IMR-90 (cell line): Measurements from ENCODE around the gene CGA. TPM values are rescaled to one million over a fixed set of nuclear protein-coding genes. Genes with fewer than 3 reads are reported as not detected.

ENCODE experiments used
- ATAC-seq: fragments of 200-7000 bp; cut with Tn5 transposase; 2 replicates; pipeline ENCODE4 v1.9.1; 2020; ENCODE audit warnings: low read depth, mild to moderate bottlenecking, moderate library complexity
- BruUV-seq: library from RNA; stranded (reverse); fragments of 400-500 nt; replicated peaks from 2 replicates; lab custom pipeline; 2021; lab: Mats Ljungman, UMichigan
- CTCF ChIA-PET: fragments of 300-600 bp; formaldehyde crosslinking; extraction: SDS; loops from one replicate; lab custom pipeline; 2021; ENCODE audit warnings: antibody characterized with exemption; lab: Yijun Ruan, JAX
- POLR2A ChIA-PET: fragments of 300-600 bp; sonication (Branson Sonifier 250); formaldehyde crosslinking; loops from one replicate; lab custom pipeline; 2022; ENCODE audit warnings: antibody characterized with exemption; ENCODE audit not compliant: unreplicated experiment; lab: Charles Lee
- DNase-seq: peaks from one replicate; pipeline ENCODE4 v3.0.0; 2013
- H2AFZ ChIP-seq: replicated peaks from 2 replicates; pipeline ENCODE3; 2013; ENCODE audit warnings: low read length, mild to moderate bottlenecking; ENCODE audit not compliant: poor library complexity
- H2AK5ac ChIP-seq: 2 replicates; pipeline ENCODE4 v1.6.1; 2013; ENCODE audit warnings: low read depth, low read length, inconsistent platforms
- H2AK9ac ChIP-seq: replicated peaks from 2 replicates; pipeline ENCODE3; 2013; ENCODE audit warnings: mild to moderate bottlenecking, low read depth, low read length, moderate library complexity; ENCODE audit not compliant: poor library complexity
- H2BK120ac ChIP-seq: 2 replicates; pipeline ENCODE4 v1.6.1; 2013; ENCODE audit warnings: low read depth, low read length, inconsistent platforms
- H2BK15ac ChIP-seq: 3 replicates; pipeline ENCODE4 v1.6.1; 2013; ENCODE audit warnings: low read depth, low read length, inconsistent platforms
- H2BK20ac ChIP-seq: 2 replicates; pipeline ENCODE4 v1.6.1; 2013; ENCODE audit warnings: low read depth, mild to moderate bottlenecking, inconsistent platforms, low read length, moderate library complexity
- H2BK5ac ChIP-seq: 2 replicates; pipeline ENCODE4 v1.6.1; 2013; ENCODE audit warnings: mild to moderate bottlenecking, low read depth, low read length, inconsistent platforms; ENCODE audit not compliant: poor library complexity, severe bottlenecking
- H3K14ac ChIP-seq: replicated peaks from 2 replicates; pipeline ENCODE4 v1.6.1; 2013; ENCODE audit warnings: low read depth, low read length, inconsistent platforms
- H3K18ac ChIP-seq: 2 replicates; pipeline ENCODE4 v1.6.1; 2013; ENCODE audit warnings: low read depth, low read length, control low read depth
- H3K23ac ChIP-seq: 2 replicates; pipeline ENCODE4 v1.6.1; 2013; ENCODE audit warnings: low read depth, low read length, inconsistent platforms
- H3K27ac ChIP-seq: 2 replicates; pipeline ENCODE4 v1.5.1; 2013; ENCODE audit warnings: mild to moderate bottlenecking, control low read depth, low read length; ENCODE audit not compliant: insufficient read depth
- H3K27me3 ChIP-seq: 2 replicates; pipeline ENCODE4 v1.6.1; 2013; ENCODE audit warnings: low read length; ENCODE audit not compliant: control insufficient read depth, insufficient read depth
- H3K36me3 ChIP-seq: 2 replicates; pipeline ENCODE4 v1.6.1; 2013; ENCODE audit warnings: low read length, mixed read lengths; ENCODE audit not compliant: control insufficient read depth, insufficient read depth
- H3K4ac ChIP-seq: 2 replicates; pipeline ENCODE4 v1.6.1; 2013; ENCODE audit warnings: low read depth, low read length, inconsistent platforms
- H3K4me1 ChIP-seq: 2 replicates; pipeline ENCODE4 v1.6.1; 2013; ENCODE audit warnings: low read length, mixed read lengths; ENCODE audit not compliant: control insufficient read depth, insufficient read depth
- H3K4me2 ChIP-seq: 2 replicates; pipeline ENCODE4 v1.6.1; 2013; ENCODE audit warnings: low read depth, mild to moderate bottlenecking, control low read depth, low read length, moderate library complexity
- H3K4me3 ChIP-seq: 2 replicates; pipeline ENCODE4 v1.5.1; 2013; ENCODE audit warnings: low read depth, mild to moderate bottlenecking, control low read depth, low read length, moderate library complexity; ENCODE audit not compliant: insufficient read depth
- H3K56ac ChIP-seq: 2 replicates; pipeline ENCODE4 v1.6.1; 2013; ENCODE audit warnings: low read length, inconsistent platforms; ENCODE audit not compliant: insufficient read depth; ENCODE audit errors: extremely low read depth
- H3K79me1 ChIP-seq, 2 experiments: 2 replicates each; pipeline ENCODE4 v1.6.1; 2013; ENCODE audit warnings: low read length in 2 of 2, inconsistent platforms in 1 of 2, low read depth in 1 of 2
- H3K9ac ChIP-seq: 2 replicates; pipeline ENCODE4 v1.6.1; 2013; ENCODE audit warnings: low read depth, low read length, control low read depth
- H3K9me1 ChIP-seq: 2 replicates; pipeline ENCODE4 v1.6.1; 2013; ENCODE audit warnings: low read length, inconsistent platforms; ENCODE audit not compliant: insufficient read depth
- H3K9me3 ChIP-seq: 2 replicates; pipeline ENCODE4 v1.6.1; 2013; ENCODE audit warnings: low read length; ENCODE audit not compliant: control insufficient read depth, insufficient read depth
- H4K20me1 ChIP-seq: 2 replicates; pipeline ENCODE4 v1.6.1; 2013; ENCODE audit warnings: low read length, inconsistent platforms; ENCODE audit not compliant: insufficient read depth
- H4K5ac ChIP-seq: 2 replicates; pipeline ENCODE4 v1.6.1; 2013; ENCODE audit warnings: mild to moderate bottlenecking, low read depth, low read length, control low read depth
- H4K8ac ChIP-seq, 2 experiments: 2 replicates each; pipeline ENCODE4 v1.6.1; 2013; ENCODE audit warnings: low read depth in 2 of 2, low read length in 2 of 2, control low read depth in 1 of 2, inconsistent platforms in 1 of 2
- H4K91ac ChIP-seq: 2 replicates; pipeline ENCODE4 v1.6.1; 2013; ENCODE audit warnings: low read depth, low read length, inconsistent platforms; ENCODE audit not compliant: insufficient read depth
- BHLHE40 ChIP-seq: fragments of 150-350 bp; IDR thresholded peaks from 2 replicates; pipeline ENCODE4 v1.6.1; 2016; ENCODE audit warnings: mild to moderate bottlenecking, low read depth, low read length
- CEBPB ChIP-seq: IDR thresholded peaks from 2 replicates; pipeline ENCODE4 v1.6.1; 2012; ENCODE audit warnings: low read depth, low read length, improper control_type of control experiment
- CHD1 ChIP-seq: IDR thresholded peaks from 2 replicates; pipeline ENCODE4 v1.6.1; 2012; ENCODE audit warnings: low read depth, low read length, improper control_type of control experiment
- CTCF ChIP-seq: conservative IDR thresholded peaks from 2 replicates; pipeline ENCODE4 v1.5.1; 2012; ENCODE audit warnings: mild to moderate bottlenecking, low read depth, low read length, improper control_type of control experiment
- ELK1 ChIP-seq: fragments of 150-350 bp; IDR thresholded peaks from 2 replicates; pipeline ENCODE4 v1.6.1; 2016; ENCODE audit warnings: low read depth, mild to moderate bottlenecking, low read length, moderate library complexity, borderline replicate concordance
- FOS ChIP-seq: fragments of 150-350 bp; IDR thresholded peaks from 2 replicates; pipeline ENCODE4 v1.6.1; 2016; ENCODE audit warnings: low read depth, low read length
- MAFK ChIP-seq: IDR thresholded peaks from 2 replicates; pipeline ENCODE4 v1.6.1; 2012; ENCODE audit warnings: low read depth, low read length, improper control_type of control experiment
- MAZ ChIP-seq: IDR thresholded peaks from 2 replicates; pipeline ENCODE4 v1.6.1; 2012; ENCODE audit warnings: low read depth, mild to moderate bottlenecking, low read length, improper control_type of control experiment, moderate library complexity, borderline replicate concordance
- MXI1 ChIP-seq: IDR thresholded peaks from 2 replicates; pipeline ENCODE4 v1.6.1; 2012; ENCODE audit warnings: low read depth, mild to moderate bottlenecking, low read length, moderate library complexity, borderline replicate concordance
- NFE2L2 ChIP-seq: fragments of 150-350 bp; IDR thresholded peaks from 2 replicates; pipeline ENCODE4 v1.6.1; 2016; ENCODE audit warnings: low read depth, mild to moderate bottlenecking, low read length
- POLR2A ChIP-seq: IDR thresholded peaks from 2 replicates; pipeline ENCODE4 v1.6.1; 2012; ENCODE audit warnings: mild to moderate bottlenecking, low read depth, low read length
- RFX5 ChIP-seq: IDR thresholded peaks from 2 replicates; pipeline ENCODE4 v1.8.0; 2012; ENCODE audit warnings: low read depth, mild to moderate bottlenecking, low read length, moderate library complexity
- SMC3 ChIP-seq: fragments of 150-350 bp; IDR thresholded peaks from 2 replicates; pipeline ENCODE4 v1.6.1; 2016; ENCODE audit warnings: low read depth, mild to moderate bottlenecking, antibody characterized with exemption, low read length, moderate library complexity
- WGBS, 2 experiments: methylation state at CpG; one replicate each; pipeline versions ENCODE4 v1.1.5 to v1.1.7; 2013; ENCODE audit warnings: missing lambda C conversion rate in 2 of 2; ENCODE audit not compliant: insufficient read length in 1 of 2; ENCODE audit errors: extremely low coverage in 2 of 2; 5-methylcytosine and 5-hydroxymethylcytosine counted together
- dilution Hi-C: fragments of 300-500 bp; cut with HindIII; formaldehyde crosslinking; loops from one replicate; pipeline ENCODE4 v1.14.3; 2018; ENCODE audit warnings: low sequenced_read_pairs; ENCODE audit not compliant: unreplicated experiment
- in situ Hi-C: fragments of 300-500 bp; cut with MboI; formaldehyde crosslinking; loops from 3 replicates; pipeline ENCODE4 v1.14.3; 2019; ENCODE audit warnings: low sequenced_read_pairs, inconsistent platforms, mixed read lengths
- intact Hi-C: fragments of 100-400 bp; cut with micrococcal nuclease; formaldehyde crosslinking; loops from 2 replicates; pipeline ENCODE4 v1.10.0; 2022
- polyA plus RNA-seq, 3 experiments: library from polyadenylated mRNA; depleted of rRNA; stranded (reverse); fragments of >200 nt; gene quantifications; 2 replicates each; pipeline ENCODE4 v1.2.3, GENCODE V29; 2012; ENCODE audit warnings: low replicate concordance in 1 of 3
- total RNA-seq: library from RNA; depleted of rRNA; stranded (reverse); fragments of >200 nt; gene quantifications from 2 replicates; pipeline ENCODE4 v1.2.3, GENCODE V29; 2012
- TF ChIP-seq, protein P1 (sequence below): fragments of 150-350 bp; IDR thresholded peaks from 2 replicates; pipeline ENCODE4 v1.6.1; 2017; ENCODE audit warnings: mild to moderate bottlenecking, antibody characterized with exemption, low read length, low read depth

CGA gene
- total and polyA plus RNA-seq, 2 of the 4 experiments (the other 2 are of a cell fraction): 0.15 TPM; not detected in 1

GRCh38 chr6:87054143-87054833 lies 40.6 kb downstream of the CGA start:
- Histone ChIP-seq H2BK120ac (no peak overlapping the region), H3K27me3 (no peaks in the 10 kb centered on the region), H3K4me3 (no peak overlapping the region), H3K18ac (no peak overlapping the region), H3K4ac (no peak overlapping the region), H2AK9ac (no peak overlapping the region), H2BK5ac (no peak overlapping the region), H3K14ac (no peak overlapping the region), H3K4me2 (no peak overlapping the region), H2BK20ac (no peak overlapping the region), H3K27ac (no peak overlapping the region), H2BK15ac (no peak overlapping the region), H3K79me1 (no peaks in the 10 kb centered on the region), H3K9me3 (no peaks in the 10 kb centered on the region), H3K9ac (no peak overlapping the region), H3K36me3 (no peaks in the 10 kb centered on the region), H3K9me1 (no peaks in the 10 kb centered on the region), H2AFZ (no peak overlapping the region), H2AK5ac (no peak overlapping the region), H3K56ac (no peak overlapping the region), H4K91ac (no peak overlapping the region), H4K5ac (no peak overlapping the region), H4K20me1 (no peaks in the 10 kb centered on the region), H4K8ac (no peak overlapping the region), H3K23ac (no peak overlapping the region), H3K4me1 (no peaks in the 10 kb centered on the region)
- intact Hi-C loops (no loop called here), in situ Hi-C loops (no loop called here), dilution Hi-C loops (no loop called here)
- POLR2A ChIA-PET: no interaction called here
- TF ChIP-seq CTCF (no peak), ELK1 (no peak), NFE2L2 (no peak), MAZ (no peak), POLR2A (no peak), CEBPB (no peak), MAFK (no peak), MXI1 (no peak), BHLHE40 (no peak), SMC3 (no peak), RFX5 (no peak), CHD1 (no peak), FOS (no peak)
- TF ChIP-seq, protein P1, sequence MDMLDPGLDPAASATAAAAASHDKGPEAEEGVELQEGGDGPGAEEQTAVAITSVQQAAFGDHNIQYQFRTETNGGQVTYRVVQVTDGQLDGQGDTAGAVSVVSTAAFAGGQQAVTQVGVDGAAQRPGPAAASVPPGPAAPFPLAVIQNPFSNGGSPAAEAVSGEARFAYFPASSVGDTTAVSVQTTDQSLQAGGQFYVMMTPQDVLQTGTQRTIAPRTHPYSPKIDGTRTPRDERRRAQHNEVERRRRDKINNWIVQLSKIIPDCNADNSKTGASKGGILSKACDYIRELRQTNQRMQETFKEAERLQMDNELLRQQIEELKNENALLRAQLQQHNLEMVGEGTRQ: no peak
- CTCF ChIA-PET: no interaction called here
- no TSS peak for BruUV-seq
- 33% methylated on average over 1 of the region's 3 CpGs; no CpG with 5 or more reads in 1 of the 2 experiments for WGBS, 2 experiments
- no peak for ATAC-seq
- DNase-seq: no peak
